GM10847 (cell line): ENCODE data around the gene MVB12B.

Experiments
- POLR2A ChIP-seq: IDR thresholded peaks from 2 replicates; pipeline ENCODE4 v1.6.1; 2011; ENCODE audit not compliant: insufficient read length; ENCODE audit errors: extremely low read depth

The MVB12B gene

DNA sequence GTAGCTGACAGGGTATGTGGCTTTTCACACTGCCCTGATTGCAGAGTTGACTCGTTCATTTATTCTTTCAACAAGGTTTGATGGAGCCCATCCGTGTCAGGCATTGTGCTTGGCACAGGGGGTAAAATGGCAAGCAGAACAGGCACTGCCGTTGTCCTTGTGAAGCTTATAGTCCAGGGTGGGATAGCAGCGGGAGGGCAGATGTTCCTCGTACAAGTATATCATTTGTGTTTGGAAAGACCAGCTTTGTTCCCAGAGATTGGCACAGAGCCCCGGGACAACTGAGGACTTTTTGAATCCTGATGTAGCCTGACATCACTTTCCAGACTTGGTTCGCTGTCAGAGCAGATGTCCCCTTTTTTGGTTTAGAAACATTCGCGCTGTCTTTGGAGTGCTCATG, 50.9 kb downstream of the MVB12B start:
- TF ChIP-seq POLR2A, result no peak

GRCh38 chr9:126378761-126379160, 52.1 kb downstream of the MVB12B start:
- no peak for TF ChIP-seq POLR2A

DNA sequence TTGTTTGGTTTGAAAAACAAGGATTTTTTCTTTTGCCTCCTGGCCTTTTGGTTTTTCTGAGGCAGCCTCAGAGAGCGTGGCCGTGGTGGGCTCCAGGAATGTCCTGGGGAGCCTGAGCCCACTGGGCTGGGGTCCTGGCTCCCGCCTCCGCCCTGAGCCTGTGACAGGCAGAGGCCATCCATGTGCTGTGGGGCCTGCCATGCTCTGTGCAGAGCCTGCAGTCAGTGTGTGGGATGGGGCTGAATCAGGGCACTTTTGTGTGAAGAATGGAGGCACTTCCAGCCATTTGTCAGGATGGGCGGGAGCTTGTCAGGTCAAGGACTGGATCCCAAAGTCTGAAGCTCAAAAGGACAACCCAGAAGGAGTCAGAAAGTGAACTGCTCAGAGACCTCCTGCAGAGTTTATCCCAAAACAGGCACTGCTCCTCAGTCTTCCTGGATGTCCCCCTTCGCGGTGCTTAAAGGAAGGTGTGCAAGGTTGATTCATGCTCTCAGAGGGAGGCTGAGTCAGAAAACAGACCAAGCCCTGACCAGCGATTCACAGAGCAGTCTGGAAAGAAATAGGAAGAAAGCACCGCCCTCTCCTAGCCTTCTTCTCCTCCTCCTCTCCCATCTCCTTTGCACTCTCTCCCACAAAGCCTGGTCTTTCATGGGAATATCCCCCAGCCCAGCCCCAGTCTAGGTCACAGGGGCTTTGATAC, 53.2 kb downstream of the MVB12B start:
- no peak for TF ChIP-seq POLR2A

DNA sequence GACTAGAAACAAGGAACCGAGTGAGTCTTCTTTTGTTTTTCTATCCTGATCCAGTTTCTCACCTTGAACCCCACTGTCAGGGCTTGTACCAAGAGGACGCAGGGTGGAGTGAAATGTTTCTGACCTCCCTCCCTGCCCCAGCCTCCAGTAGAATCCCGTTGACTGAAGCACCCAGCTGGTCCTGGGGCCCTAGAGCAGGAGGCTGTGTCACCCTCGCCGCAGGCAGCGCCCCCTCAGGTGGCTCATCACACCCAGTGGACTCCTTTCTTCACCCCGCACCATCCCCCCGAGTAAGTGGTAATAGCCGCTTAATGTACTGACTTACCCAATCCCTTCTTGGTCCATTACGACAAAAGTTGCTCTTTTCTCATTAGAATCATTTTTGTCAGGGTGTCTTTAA, 53.8 kb downstream of the MVB12B start:
- TF ChIP-seq POLR2A, result no peak

DNA sequence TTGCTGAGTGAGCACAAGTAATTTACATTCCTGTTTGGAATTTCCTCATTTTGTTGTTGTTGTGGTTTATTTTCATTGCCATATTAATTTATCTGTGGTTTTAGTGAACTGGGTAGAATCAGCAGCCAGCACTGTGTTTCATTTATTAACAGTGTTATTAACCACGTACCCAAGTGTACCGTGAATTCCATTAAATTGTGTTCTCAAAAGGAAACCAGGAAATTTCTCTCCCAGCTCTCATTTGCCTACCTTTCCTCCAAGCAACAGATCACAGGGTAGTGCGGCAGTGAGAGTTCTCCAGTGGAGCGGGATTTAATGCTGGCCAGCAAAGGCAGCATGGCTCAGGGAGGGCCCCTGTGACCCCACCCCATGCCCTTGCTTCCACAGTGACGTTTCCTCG, 54.6 kb downstream of the MVB12B start:
- TF ChIP-seq POLR2A, result no peak

DNA sequence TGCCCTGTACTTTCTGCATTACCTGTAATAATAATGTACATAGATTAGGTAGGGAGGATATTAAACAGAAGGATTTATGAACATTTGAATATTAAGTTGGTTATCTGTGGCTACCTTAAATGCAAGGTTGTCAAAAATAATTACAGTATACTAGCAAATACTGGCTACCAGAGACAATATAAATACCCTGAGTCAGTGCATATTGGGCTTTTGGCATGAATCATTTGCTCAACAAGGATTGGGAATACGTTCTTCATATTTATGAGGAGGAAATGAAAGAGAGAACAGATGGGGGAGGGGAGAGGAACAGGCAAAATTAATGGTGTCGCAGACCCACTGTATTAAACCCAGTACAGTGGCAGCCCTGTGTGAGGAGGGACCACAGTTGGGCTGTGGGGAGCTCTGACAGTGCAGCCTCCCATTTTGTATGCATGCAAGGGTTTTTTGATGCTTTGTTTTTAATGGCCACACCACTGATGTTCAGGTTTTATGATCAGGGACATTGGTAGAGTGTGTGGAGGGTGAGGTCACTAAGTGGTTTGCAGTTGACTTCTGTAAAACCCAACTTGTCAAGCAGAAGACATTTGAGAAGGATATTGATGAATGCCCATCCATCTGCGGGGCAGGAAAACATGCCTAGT, 56.9 kb downstream of the MVB12B start:
- no peak for TF ChIP-seq POLR2A

GRCh38 chr9:126384926-126385325, 58.3 kb downstream of the MVB12B start:
- TF ChIP-seq POLR2A, result no peak

GRCh38 chr9:126386088-126386487, 59.5 kb downstream of the MVB12B start:
- TF ChIP-seq POLR2A, result no peak

- no peak for TF ChIP-seq POLR2A
Measured at GRCh38 chr9:126386776-126387175, 60.1 kb downstream of the MVB12B start.

DNA sequence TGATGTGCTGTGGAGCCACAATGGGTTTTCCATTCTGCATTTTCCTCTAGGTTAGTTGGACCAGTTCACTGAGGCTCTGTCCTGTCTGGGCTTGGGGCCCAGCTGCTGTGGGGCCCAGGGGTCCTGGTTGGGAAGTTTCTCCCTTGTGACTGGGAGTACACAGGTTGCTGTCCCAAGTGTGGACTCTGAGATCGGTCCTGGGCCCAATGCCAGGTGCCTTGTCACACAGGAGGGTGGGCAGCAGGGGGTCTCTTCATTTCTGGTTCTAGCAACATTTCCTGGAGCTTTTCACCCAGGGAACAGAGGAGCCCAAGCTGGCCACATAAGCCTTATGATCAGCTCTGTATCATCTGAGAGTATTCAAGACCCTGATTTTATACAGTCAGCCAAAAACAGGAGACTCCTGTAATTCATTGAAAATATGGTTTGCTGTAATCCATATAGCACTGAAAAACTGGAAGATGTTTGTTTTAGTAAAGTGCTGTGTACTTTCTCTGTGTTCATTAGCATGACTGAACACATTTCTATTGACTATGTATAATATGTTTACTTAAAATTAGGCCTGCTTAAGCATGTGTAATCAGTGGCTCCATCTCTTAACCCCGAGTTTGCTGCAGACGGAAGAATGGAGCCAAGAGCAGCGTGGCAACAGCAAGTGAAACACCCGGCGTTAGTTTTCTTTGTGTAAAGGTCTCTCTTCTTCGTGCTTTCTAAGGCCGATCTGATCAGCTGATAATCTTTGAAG, 62.5 kb downstream of the MVB12B start:
- no peak for TF ChIP-seq POLR2A

GRCh38 chr9:126389992-126390391, 63.4 kb downstream of the MVB12B start:
- TF ChIP-seq POLR2A, result no peak

DNA sequence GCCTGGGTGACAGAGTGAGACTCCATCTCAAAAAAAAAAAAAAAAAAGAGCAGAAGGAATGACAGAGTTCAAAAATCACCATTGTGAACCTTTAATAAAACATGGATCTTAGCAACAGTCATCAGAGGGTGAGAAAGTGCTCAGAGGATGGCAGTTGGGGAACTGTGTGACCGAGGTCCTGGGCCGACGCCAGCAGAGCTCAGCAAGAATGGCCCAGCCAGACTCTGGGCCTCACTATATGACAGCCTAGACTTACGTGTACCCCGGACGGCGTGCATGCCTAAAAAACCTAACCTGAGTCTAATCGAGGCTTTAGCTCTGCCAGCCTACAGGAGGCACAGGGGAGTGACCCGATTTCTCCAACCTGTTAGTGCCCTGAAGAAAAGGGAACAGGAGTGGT, 64.3 kb downstream of the MVB12B start:
- no peak for TF ChIP-seq POLR2A

GRCh38 chr9:126391713-126392661, 65.4 kb downstream of the MVB12B start:
- TF ChIP-seq POLR2A, result no peak

DNA sequence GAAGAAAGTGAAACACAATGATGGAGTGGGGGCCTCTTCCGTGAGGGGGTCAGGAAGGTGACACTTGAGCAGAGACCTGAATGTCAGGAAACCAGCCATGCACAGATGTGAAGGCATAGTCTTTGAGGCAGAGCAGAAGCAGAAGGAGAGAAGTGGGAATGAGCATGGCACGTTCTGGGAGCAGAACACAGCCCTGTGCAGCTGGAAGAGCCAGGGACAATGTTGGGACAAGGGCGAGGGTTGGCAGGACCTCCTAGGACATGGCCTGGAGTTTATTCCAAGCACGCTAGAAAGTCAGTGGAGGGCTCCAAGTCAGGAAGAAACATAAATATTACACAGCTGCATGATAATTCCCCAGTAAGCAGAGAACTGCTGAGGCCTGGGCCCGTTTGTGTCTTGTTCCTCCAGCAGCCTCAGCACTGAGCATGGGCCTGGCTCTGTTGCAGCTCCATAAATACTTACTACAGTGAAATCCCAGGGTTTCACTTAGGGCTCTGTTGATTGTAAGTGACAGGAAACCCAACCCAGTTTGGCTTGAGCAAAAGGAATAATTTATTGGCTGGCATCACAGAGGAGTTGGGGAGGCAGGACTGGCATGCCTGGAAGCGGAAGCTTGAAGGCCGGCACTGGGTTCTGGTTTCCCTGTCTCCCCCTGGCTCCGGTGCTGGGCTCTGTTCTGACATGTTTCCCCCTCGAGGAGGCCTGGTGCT, 66.2 kb downstream of the MVB12B start:
- TF ChIP-seq POLR2A, result no peak
